Skeletal muscle tissue (tissue), 4 donors: ENCODE results near the gene CRYZL1. TPM values are rescaled to one million over a fixed set of nuclear protein-coding genes. Genes with fewer than 3 reads are reported as not detected.
"Not testable (repeated sequence)": the region's sequence is repeated elsewhere in the genome, so short reads cannot be mapped to it uniquely, and the experiment has no call there.

Experiments used
- H3K27ac ChIP-seq: one replicate; pipeline ENCODE4 v1.7.0; 2013; ENCODE audit warnings: mild to moderate bottlenecking, low read depth, low read length, inconsistent platforms
- H3K27me3 ChIP-seq, 3 donors: one replicate each; pipeline ENCODE4 v1.7.0; 2013; ENCODE audit warnings: low read length in 3 of 3; ENCODE audit not compliant: control insufficient read depth in 3 of 3, insufficient read depth in 3 of 3
- H3K36me3 ChIP-seq, 3 donors: one replicate each; pipeline ENCODE4 v1.7.0; 2013; ENCODE audit warnings: low read length in 3 of 3; ENCODE audit not compliant: control insufficient read depth in 3 of 3, insufficient read depth in 3 of 3
- H3K4me1 ChIP-seq, 3 donors: one replicate each; pipeline ENCODE4 v1.7.0; 2013; ENCODE audit warnings: low read length in 3 of 3, mild to moderate bottlenecking in 3 of 3; ENCODE audit not compliant: control insufficient read depth in 3 of 3, insufficient read depth in 3 of 3
- H3K4me3 ChIP-seq, 3 donors: one replicate each; pipeline ENCODE4 v1.7.0; 2013; ENCODE audit warnings: low read length in 3 of 3
- H3K9ac ChIP-seq, 3 donors: one replicate each; pipeline ENCODE4 v1.7.0; 2013; ENCODE audit warnings: low read length in 3 of 3, mild to moderate bottlenecking in 3 of 3, moderate library complexity in 2 of 3, low read depth in 1 of 3
- H3K9me3 ChIP-seq, 3 donors: one replicate each; pipeline ENCODE4 v1.7.0; 2013; ENCODE audit warnings: low read length in 3 of 3; ENCODE audit not compliant: control insufficient read depth in 3 of 3
- total RNA-seq: library from RNA; depleted of rRNA; stranded (reverse); fragments of >200 nt; gene quantifications from one replicate; pipeline ENCODE4 v1.2.3, GENCODE V29; 2014
- donor health status: Osteomylitis.

CRYZL1 gene
- total RNA-seq, 1 donor from 2014 or later: 35.5 TPM

GRCh38 chr21:33680870-33681269 lies 39.3 kb upstream of the CRYZL1 start:
- Histone ChIP-seq H3K4me1 (peaks cover 6 to 12% (median 7%) of the 10 kb centered on the region in 3 donors), H3K27ac (no peak overlapping the region), H3K36me3 (no peaks in the 10 kb centered on the region), H3K9me3 (no peaks in the 10 kb centered on the region), H3K9ac (no peak overlapping the region), H3K4me3 (no peak overlapping the region), H3K27me3 (no peaks in the 10 kb centered on the region)

GRCh38 chr21:33677450-33677849 lies 35.9 kb upstream of the CRYZL1 start:
- Histone ChIP-seq H3K4me1 (no peaks in the 10 kb centered on the region), H3K4me3 (no peak overlapping the region), H3K27me3 (no peaks in the 10 kb centered on the region), H3K36me3 (no peaks in the 10 kb centered on the region), H3K9me3 (no peaks in the 10 kb centered on the region), H3K27ac (no peak overlapping the region), H3K9ac (no peak overlapping the region)

- not testable (repeated sequence) for H3K27me3 ChIP-seq, H3K4me1 ChIP-seq, H3K4me3 ChIP-seq, H3K9me3 ChIP-seq, H3K9ac ChIP-seq, H3K27ac ChIP-seq, H3K36me3 ChIP-seq
Observed at GRCh38 chr21:33676666-33677065, 35.1 kb upstream of the CRYZL1 start.

- no peaks in the 10 kb centered on the region for H3K9me3 ChIP-seq
- no peak overlapping the region for H3K9ac ChIP-seq
- H3K27me3 ChIP-seq: no peaks in the 10 kb centered on the region
- H3K4me1 ChIP-seq: no peaks in the 10 kb centered on the region
- H3K36me3 ChIP-seq: no peaks in the 10 kb centered on the region
- no peak overlapping the region for H3K27ac ChIP-seq
- H3K4me3 ChIP-seq: no peak overlapping the region
Observed at GRCh38 chr21:33674226-33674625, 32.7 kb upstream of the CRYZL1 start.

DNA sequence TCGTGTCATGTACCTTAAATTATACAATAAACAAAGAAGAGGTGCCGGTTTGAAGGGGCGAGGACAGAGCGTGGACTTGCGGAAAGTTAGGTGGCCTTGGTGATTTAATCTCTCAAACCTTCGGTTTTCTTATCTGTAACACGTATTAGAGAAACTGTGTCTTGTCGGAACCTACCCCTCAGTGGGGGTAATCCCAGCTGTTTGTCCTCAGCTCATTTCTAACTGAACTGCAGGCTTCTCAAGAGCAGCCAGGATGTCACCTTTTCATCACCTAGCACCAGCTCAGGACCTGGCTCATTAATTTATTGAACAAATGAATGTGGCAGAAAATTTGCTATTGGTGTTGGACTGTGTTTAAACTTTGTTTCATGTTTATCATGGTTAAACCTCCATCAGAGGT lies 31.9 kb upstream of the CRYZL1 start:
- Histone ChIP-seq H3K4me3 (no peak overlapping the region), H3K36me3 (no peaks in the 10 kb centered on the region), H3K27me3 (no peaks in the 10 kb centered on the region), H3K4me1 (peaks cover 0 to under 1% (median 0%) of the 10 kb centered on the region in 3 donors), H3K9me3 (no peaks in the 10 kb centered on the region), H3K9ac (no peak overlapping the region), H3K27ac (no peak overlapping the region)

GRCh38 chr21:33670076-33670978 lies 28.8 kb upstream of the CRYZL1 start:
- no peak overlapping the region for H3K9ac ChIP-seq
- H3K27me3 ChIP-seq: no peaks in the 10 kb centered on the region
- no peaks in the 10 kb centered on the region for H3K9me3 ChIP-seq
- no peaks in the 10 kb centered on the region for H3K36me3 ChIP-seq
- H3K4me3 ChIP-seq: no peak overlapping the region
- H3K4me1 ChIP-seq: peaks cover 3 to 12% (median 6%) of the 10 kb centered on the region in 3 donors
- no peak overlapping the region for H3K27ac ChIP-seq

DNA sequence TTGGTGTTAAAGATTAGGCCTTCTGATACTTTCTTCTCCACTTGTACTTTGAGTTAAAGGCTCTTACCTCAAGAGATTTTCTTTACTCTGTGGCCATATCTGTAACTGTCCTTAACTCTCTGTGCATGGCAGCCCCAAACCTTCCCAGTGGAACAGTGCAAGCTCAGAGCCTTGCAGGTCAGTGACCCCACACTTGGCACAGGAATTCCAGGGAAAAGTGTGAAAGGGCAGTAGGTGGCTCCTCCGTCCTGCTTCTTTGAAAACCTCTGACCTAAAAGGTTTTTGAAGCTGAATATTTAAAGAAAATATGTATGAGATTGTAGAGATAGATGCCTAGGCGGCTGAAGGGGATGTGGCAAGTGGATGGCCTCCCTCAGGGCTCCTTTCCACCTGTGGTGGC lies 27.1 kb upstream of the CRYZL1 start:
- no peak overlapping the region for H3K4me3 ChIP-seq
- no peaks in the 10 kb centered on the region for H3K27me3 ChIP-seq
- H3K36me3 ChIP-seq: no peaks in the 10 kb centered on the region
- no peaks in the 10 kb centered on the region for H3K9me3 ChIP-seq
- peak overlapping the region in 1 of 3 donors; percentile 8 for H3K9ac ChIP-seq
- peaks cover 3 to 16% (median 6%) of the 10 kb centered on the region in 3 donors for H3K4me1 ChIP-seq
- no peak overlapping the region for H3K27ac ChIP-seq

GRCh38 chr21:33668180-33668579 lies 26.6 kb upstream of the CRYZL1 start:
- Histone ChIP-seq H3K4me3 (no peak overlapping the region), H3K36me3 (no peaks in the 10 kb centered on the region), H3K27me3 (no peaks in the 10 kb centered on the region), H3K27ac (no peak overlapping the region), H3K9me3 (no peaks in the 10 kb centered on the region), H3K9ac (peak overlapping the region in 1 of 3 donors; percentile 8), H3K4me1 (peaks cover 3 to 16% (median 6%) of the 10 kb centered on the region in 3 donors)

DNA sequence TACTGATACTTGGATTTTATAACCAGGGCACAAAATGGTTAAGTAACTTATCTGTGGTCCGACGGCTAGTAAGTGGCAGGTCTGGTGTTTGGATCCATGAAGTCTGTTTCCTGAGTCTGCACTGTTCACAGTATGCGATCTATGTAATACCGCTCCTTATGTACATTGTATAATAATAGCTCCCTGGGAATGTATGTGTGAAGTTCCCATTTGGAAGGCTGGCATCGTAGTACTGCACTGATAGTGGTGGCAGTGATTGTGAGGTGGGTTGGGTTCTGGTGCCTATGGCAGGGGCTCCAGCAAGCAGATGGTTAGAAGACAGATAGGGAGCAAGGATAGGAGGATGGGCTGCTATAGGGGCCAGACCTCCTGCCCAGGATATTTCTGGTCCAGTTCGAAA lies 26.1 kb upstream of the CRYZL1 start:
- H3K4me1 ChIP-seq: peaks cover 3 to 16% (median 6%) of the 10 kb centered on the region in 3 donors
- no peak overlapping the region for H3K27ac ChIP-seq
- no peaks in the 10 kb centered on the region for H3K9me3 ChIP-seq
- H3K36me3 ChIP-seq: no peaks in the 10 kb centered on the region
- no peak overlapping the region for H3K9ac ChIP-seq
- no peaks in the 10 kb centered on the region for H3K27me3 ChIP-seq
- no peak overlapping the region for H3K4me3 ChIP-seq

DNA sequence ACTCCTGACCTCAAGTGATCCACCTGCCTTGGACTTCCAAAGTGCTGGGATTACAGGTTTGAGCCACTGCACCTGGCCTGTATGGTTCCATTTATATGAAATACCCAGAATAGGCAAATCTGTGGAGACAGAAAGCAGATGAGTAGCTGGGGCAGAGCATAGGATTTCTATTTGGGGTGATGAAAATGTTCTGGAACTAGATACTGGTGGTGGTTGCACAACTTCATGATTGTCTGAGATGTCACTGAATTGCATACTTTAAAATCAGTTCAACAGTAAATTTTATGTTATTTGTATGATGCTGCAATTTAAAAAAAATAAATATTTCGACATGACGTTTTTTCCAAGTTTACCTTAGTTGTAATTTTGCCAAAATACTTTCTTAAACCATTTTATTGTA lies 24.6 kb upstream of the CRYZL1 start:
- Histone ChIP-seq H3K9me3 (no peaks in the 10 kb centered on the region), H3K27ac (no peak overlapping the region), H3K36me3 (no peaks in the 10 kb centered on the region), H3K9ac (no peak overlapping the region), H3K4me3 (no peak overlapping the region), H3K4me1 (peaks cover 3 to 16% (median 6%) of the 10 kb centered on the region in 3 donors), H3K27me3 (no peaks in the 10 kb centered on the region)
